Left lung (tissue), 10 donors: ENCODE measurements around the gene SWT1. TPM values are rescaled to one million over a fixed set of nuclear protein-coding genes. Genes with fewer than 3 reads are reported as not detected.
A peak's percentile ranks its signal among the peaks of the same experiment; 100 is the strongest.

Experiments used
- ATAC-seq: fragments of 200-7000 bp; cut with Tn5 transposase; one replicate; pipeline ENCODE4 v1.9.1; 2020; ENCODE audit warnings: moderate library complexity
- DNase-seq, 4 donors: peaks; one replicate each; pipeline ENCODE4 v3.0.0-alpha.2; 2013 to 2020
- H3K27ac ChIP-seq, 2 donors: fragments of 200-600 bp; sonication (generic) in 1 of 2; one replicate each; pipeline versions ENCODE4 v1.5.0 to v1.8.0; 2020 to 2021
- H3K27me3 ChIP-seq, 2 donors: fragments of 200-600 bp; sonication (generic) in 1 of 2; one replicate each; pipeline versions ENCODE4 v1.5.0 to v1.8.0; 2020 to 2021
- H3K36me3 ChIP-seq, 2 donors: fragments of 200-600 bp; sonication (generic) in 1 of 2; one replicate each; pipeline versions ENCODE4 v1.5.0 to v1.8.0; 2020 to 2021
- H3K4me1 ChIP-seq, 2 donors: fragments of 200-600 bp; one replicate each; pipeline ENCODE4 v1.8.0; 2021
- H3K4me3 ChIP-seq, 2 donors: fragments of 200-600 bp; sonication (generic) in 1 of 2; one replicate each; pipeline versions ENCODE4 v1.5.0 to v1.8.0; 2020 to 2021; ENCODE audit warnings: mild to moderate bottlenecking in 1 of 2
- H3K9me3 ChIP-seq, 2 donors: fragments of 200-600 bp; sonication (generic) in 1 of 2; one replicate each; pipeline versions ENCODE4 v1.5.0 to v1.8.0; 2020 to 2021
- CTCF ChIP-seq, 2 donors: fragments of 200-600 bp; sonication (generic) in 1 of 2; IDR thresholded peaks; one replicate each; pipeline versions ENCODE4 v1.5.0 to v1.8.0; 2021; ENCODE audit warnings: antibody characterized with exemption in 2 of 2
- intact Hi-C, 2 donors: fragments of 100-400 bp; cut with DNase I; formaldehyde crosslinking; loops; one replicate each; pipeline versions ENCODE4 v1.11.2 to v1.14.2; 2022
- polyA plus RNA-seq, 6 donors: library from polyadenylated mRNA; unstranded; fragments of 120-200 nt; gene quantifications; one replicate each; pipeline ENCODE4 v1.2.1, GENCODE V29; 2013; ENCODE audit not compliant: insufficient read length in 6 of 6
- total RNA-seq, 2 donors: library from RNA; stranded (reverse); fragmentation: NEBNext Ultra II Directional; extraction: Animal tissue kit (Norgen Biotek cat#: 25700); gene quantifications; one replicate each; pipeline ENCODE4 v1.2.1, GENCODE V29; 2021
- donor health status: DM: no; HTN: yes; CAD: no.
- donor health status: DM: no; HTN: no; CAD: no.

Gene SWT1
- total and polyA plus RNA-seq, 8 donors: 6.5 to 11.4 (median 9.5) TPM

DNA sequence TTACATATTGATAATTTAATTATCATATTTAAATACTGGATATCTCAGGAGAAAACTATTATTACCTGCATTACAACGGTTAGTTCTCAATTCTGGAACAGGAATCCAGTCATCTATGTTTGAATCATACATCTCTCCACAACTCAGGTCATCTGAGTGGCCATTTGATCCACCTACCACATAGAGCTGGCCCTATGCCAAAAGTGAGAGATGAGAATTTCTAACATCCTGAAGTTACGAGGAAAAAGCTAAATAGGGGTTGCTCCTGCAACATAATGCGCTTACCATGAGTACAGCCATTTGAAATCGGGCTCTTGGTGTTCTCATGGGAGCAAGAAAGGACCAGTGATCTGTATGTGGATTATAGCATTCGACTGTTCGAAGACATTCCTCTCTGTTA, 143.2 kb downstream of the SWT1 start:
- TF ChIP-seq CTCF (IDR thresholded peaks at IDR 0.05): no peak
- H3K36me3 ChIP-seq: peaks cover 7 to 100% of the 10 kb centered on the region in 2 donors
- no peak overlapping the region for H3K4me3 ChIP-seq
- H3K27me3 ChIP-seq: no peaks in the 10 kb centered on the region
- ATAC-seq (no peak), DNase-seq (no peak)
- no peaks in the 10 kb centered on the region for H3K4me1 ChIP-seq
- intact Hi-C loops: loop anchor here in 1 of 2 donors (10.0 kb wide), 1 partner anchor 365 kb away; no protein-coding TSS in a partner anchor
- no peaks in the 10 kb centered on the region for H3K9me3 ChIP-seq
- no peak overlapping the region for H3K27ac ChIP-seq

GRCh38 chr1:185305419-185305818, 148.5 kb downstream of the SWT1 start:
- H3K9me3 ChIP-seq: no peaks in the 10 kb centered on the region
- DNase-seq (no peak), ATAC-seq (no peak)
- no peak for TF ChIP-seq CTCF (IDR thresholded peaks at IDR 0.05)
- H3K36me3 ChIP-seq: peaks cover 7 to 100% of the 10 kb centered on the region in 2 donors
- H3K4me3 ChIP-seq: no peak overlapping the region
- intact Hi-C loops: loop anchor here in 1 of 2 donors (10.0 kb wide), 1 partner anchor 359 kb away; no protein-coding TSS in a partner anchor
- no peak overlapping the region for H3K27ac ChIP-seq
- H3K27me3 ChIP-seq: no peaks in the 10 kb centered on the region
- H3K4me1 ChIP-seq: peaks cover 0 to 12% of the 10 kb centered on the region in 2 donors

GRCh38 chr1:185308126-185308525, 151.2 kb downstream of the SWT1 start:
- TF ChIP-seq CTCF (IDR thresholded peaks at IDR 0.05): no peak
- no peak for ATAC-seq
- intact Hi-C loops: loop anchor here in 1 of 2 donors (10.0 kb wide), 1 partner anchor 357 kb away; no protein-coding TSS in a partner anchor
- H3K4me3 ChIP-seq: no peak overlapping the region
- peaks cover 0 to 39% of the 10 kb centered on the region in 2 donors for H3K4me1 ChIP-seq
- DNase-seq: no peak
- H3K27ac ChIP-seq: no peak overlapping the region
- H3K9me3 ChIP-seq: no peaks in the 10 kb centered on the region
- no peaks in the 10 kb centered on the region for H3K27me3 ChIP-seq
- peaks cover 3 to 81% of the 10 kb centered on the region in 2 donors for H3K36me3 ChIP-seq

DNA sequence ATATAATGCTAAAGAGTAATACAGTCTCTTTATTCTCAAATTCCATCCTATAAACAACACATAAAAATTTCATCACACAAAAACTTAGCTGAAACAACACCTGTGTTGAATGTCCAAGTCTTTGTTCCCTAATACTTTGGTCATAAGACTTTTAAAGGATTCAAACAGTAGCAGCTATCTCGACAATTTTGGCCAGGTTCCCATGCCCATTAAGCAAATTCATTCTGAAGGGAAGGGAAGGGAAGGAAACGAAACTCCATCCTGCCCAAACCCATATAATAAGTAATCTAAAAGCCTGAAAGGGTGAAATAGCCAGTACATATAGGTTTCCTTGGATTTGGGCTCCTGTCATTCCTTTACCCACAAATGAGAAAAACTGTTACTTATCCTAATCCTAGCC, 152.6 kb downstream of the SWT1 start:
- Histone ChIP-seq H3K9me3 (no peaks in the 10 kb centered on the region), H3K27me3 (no peaks in the 10 kb centered on the region), H3K36me3 (peaks cover 0 to 67% of the 10 kb centered on the region in 2 donors), H3K4me1 (peaks cover 11 to 53% of the 10 kb centered on the region in 2 donors), H3K4me3 (no peak overlapping the region), H3K27ac (no peak overlapping the region)
- TF ChIP-seq CTCF (IDR thresholded peaks at IDR 0.05): no peak
- intact Hi-C loops: loop anchor here in 1 of 2 donors (10.0 kb wide), 1 partner anchor 355 kb away; no protein-coding TSS in a partner anchor
- ATAC-seq: no peak
- no peak for DNase-seq

DNA sequence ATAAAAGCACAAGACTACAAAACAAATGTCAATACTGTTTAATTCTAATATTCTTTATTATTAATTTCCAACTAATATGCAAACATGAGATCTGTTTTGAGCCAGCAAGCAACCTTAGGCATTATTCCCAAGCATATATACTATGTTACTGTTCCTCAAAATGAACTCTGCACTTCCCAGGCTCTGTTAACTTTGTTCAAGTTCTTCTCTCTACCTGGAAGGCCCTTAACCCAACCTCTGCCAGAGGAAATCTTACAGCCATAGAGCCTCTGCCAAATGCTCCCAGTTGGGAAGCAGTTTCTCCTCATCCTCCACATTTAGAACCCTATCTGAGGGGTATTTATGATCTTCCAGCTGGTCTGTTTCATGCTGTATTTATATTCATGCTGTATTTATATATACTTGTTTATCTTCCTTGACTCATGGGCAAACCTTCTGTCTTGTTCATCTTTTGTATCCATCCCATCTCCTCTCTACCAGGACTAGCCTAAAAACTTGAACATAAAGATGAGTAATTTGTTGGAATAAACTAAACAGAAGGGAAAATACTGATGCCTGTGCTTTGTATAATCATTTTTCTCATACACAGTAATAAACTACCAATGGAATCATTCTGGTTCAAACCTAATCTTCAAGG, 154.7 kb downstream of the SWT1 start:
- ATAC-seq: no peak
- intact Hi-C loops: no loop called here
- H3K4me1 ChIP-seq: peaks cover 20 to 63% of the 10 kb centered on the region in 2 donors

More for the DNA sequence above, 154.7 kb downstream of the SWT1 start:
- no peak for TF ChIP-seq CTCF (IDR thresholded peaks at IDR 0.05)
- Histone ChIP-seq H3K27me3 (no peaks in the 10 kb centered on the region), H3K4me3 (peak overlapping the region in 1 of 2 donors; percentile 97), H3K9me3 (no peaks in the 10 kb centered on the region), H3K27ac (no peak overlapping the region), H3K36me3 (peaks cover 0 to 45% of the 10 kb centered on the region in 2 donors)
- no peak for DNase-seq
